ENCODE results near the gene EML1.

DNA sequence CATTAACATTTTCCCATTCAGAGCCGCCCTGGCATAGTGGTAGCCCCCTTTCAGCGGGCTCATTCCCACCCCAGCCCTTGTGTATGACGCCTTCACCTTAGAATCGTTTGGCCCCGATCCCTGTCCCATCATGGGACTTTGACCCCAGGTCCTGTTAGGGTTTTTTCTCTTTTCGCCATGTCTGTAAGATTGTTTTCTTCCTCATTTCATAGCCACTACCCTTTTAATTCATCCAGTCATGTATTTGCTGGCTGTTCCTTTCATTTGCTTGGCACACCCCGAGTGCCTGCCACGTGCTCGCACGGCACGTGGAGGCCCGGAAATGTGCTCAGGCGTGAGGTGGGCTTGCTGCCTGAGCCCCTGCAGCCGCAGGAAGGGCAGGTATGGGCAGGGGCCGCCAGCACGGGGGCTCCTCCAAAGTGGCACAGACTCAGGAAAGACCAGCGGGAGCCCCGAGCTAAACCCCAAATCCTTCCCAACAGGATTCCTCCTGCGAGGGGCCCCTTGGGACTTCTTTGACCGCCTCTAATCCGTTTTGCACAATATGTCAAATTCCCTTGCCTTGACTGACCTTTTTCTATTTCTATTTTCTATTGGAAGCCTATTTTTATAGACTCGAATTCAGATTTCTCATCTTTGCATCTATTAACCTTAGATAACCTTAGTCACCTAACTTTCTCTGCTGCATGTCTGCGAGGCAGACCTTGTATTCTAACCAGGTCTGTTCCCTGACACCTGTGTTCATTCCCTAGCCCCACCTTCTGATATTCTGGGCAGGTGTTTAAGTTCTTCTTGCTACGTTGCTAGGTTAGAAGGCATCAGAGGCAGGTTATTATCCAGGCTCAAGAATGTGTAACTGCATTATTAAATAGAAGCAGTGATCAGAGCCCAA is 114.8 kb downstream of the EML1 start:
- TF ChIP-seq CTCF (conservative IDR thresholded peaks at IDR 0.05; ENCODE audit: low read length) = no peak
- TF ChIP-seq EZH2phosphoT487 (IDR thresholded peaks at IDR 0.05; ENCODE audit: borderline replicate concordance, low read depth, low read length) = no peak
